Measurements from ENCODE around the gene PHF24. TPM values are rescaled to one million over a fixed set of nuclear protein-coding genes. Genes with fewer than 3 reads are reported as not detected.

Gene PHF24
- total RNA-seq, 2 experiments from 2014 or later: not detected

DNA sequence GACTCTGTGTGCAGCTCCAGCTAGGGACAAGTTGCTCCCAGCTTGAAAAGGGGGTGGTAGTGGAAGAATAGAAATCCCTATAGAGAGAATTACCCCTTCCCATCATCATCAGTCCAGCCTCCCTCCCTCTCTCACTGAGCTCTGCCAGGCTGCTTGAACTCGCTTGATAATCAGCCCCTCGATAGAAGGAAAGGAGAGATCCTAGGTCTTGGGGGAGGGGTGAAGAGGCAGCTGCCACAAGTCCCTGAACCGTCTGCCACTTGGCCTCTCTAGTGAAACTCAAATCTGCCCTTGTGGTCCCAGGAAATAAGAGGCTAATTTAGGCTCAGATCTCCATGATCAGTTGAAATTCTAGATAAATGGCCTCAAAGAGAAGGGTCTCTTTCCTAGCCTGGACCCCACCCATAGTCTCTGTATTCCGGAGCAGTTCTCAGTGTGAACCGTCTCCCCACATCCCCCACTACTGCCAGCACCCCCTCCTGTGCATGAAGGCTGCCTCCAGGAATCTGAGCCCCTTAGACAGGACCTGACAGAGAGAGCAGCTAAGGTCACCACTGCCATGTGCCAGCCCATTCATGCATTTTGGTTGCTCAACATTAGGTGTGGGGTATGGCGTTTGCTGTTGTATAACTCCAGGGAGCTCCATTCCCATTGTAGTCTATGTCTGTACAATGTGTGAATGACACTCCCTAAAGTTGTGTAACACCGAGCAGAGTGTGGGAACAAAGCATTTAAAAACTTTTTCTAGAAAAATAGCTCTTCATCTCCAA lies 37.0 kb downstream of the PHF24 start:
- H3K27me3 Mint-ChIP-seq: no peaks in the 10 kb centered on the region
- CTCF ChIA-PET: interaction anchor here (1.5 to 1.6 kb wide), 2 partner anchors 10 to 95 kb away, joined by 6 to 7 read pairs; no protein-coding TSS in a partner anchor
- TF ChIP-seq, protein P1, sequence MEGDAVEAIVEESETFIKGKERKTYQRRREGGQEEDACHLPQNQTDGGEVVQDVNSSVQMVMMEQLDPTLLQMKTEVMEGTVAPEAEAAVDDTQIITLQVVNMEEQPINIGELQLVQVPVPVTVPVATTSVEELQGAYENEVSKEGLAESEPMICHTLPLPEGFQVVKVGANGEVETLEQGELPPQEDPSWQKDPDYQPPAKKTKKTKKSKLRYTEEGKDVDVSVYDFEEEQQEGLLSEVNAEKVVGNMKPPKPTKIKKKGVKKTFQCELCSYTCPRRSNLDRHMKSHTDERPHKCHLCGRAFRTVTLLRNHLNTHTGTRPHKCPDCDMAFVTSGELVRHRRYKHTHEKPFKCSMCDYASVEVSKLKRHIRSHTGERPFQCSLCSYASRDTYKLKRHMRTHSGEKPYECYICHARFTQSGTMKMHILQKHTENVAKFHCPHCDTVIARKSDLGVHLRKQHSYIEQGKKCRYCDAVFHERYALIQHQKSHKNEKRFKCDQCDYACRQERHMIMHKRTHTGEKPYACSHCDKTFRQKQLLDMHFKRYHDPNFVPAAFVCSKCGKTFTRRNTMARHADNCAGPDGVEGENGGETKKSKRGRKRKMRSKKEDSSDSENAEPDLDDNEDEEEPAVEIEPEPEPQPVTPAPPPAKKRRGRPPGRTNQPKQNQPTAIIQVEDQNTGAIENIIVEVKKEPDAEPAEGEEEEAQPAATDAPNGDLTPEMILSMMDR (IDR thresholded peaks at IDR 0.05): no peak
- H3K9me3 ChIP-seq (ENCODE audit: control insufficient read depth in 1 of 2, insufficient read depth in 1 of 2, low read length in 2 of 2): no peaks in the 10 kb centered on the region
- H3K36me3 Mint-ChIP-seq (ENCODE audit: low read depth): no peaks in the 10 kb centered on the region
- no peaks in the 10 kb centered on the region for H3K27me3 ChIP-seq (ENCODE audit: control insufficient read depth in 1 of 2, insufficient read depth in 2 of 2, low read length in 2 of 2)
- H3K27ac ChIP-seq (ENCODE audit: low read depth in 1 of 2, low read length in 2 of 2): no peak overlapping the region
- no peak overlapping the region for H3K4me3 Mint-ChIP-seq
- POLR2A ChIA-PET: no interaction called here
- H3K9me3 Mint-ChIP-seq: no peaks in the 10 kb centered on the region
- no peak for ATAC-seq (ENCODE audit: poor library complexity)
- no peak overlapping the region for H3K27ac Mint-ChIP-seq
- H3K4me1 ChIP-seq (ENCODE audit: insufficient read depth, low read length): peaks cover 7% of the 10 kb centered on the region
- intact Hi-C loops (cut with DNase I, micrococcal nuclease): loop anchor here in 1 of 2 experiments (5.0 kb wide), 2 partner anchors 538 to 817 kb away; partner anchors contain the start of genes DNAI1, FAM219A and SPAG8
- no peak overlapping the region for H3K4me3 ChIP-seq (ENCODE audit: low read length)
- no peak for DNase-seq
- no peaks in the 10 kb centered on the region for H3K36me3 ChIP-seq (ENCODE audit: insufficient read depth, low read length)
- H3K4me1 Mint-ChIP-seq (ENCODE audit: low read depth): peaks cover 5% of the 10 kb centered on the region

DNA sequence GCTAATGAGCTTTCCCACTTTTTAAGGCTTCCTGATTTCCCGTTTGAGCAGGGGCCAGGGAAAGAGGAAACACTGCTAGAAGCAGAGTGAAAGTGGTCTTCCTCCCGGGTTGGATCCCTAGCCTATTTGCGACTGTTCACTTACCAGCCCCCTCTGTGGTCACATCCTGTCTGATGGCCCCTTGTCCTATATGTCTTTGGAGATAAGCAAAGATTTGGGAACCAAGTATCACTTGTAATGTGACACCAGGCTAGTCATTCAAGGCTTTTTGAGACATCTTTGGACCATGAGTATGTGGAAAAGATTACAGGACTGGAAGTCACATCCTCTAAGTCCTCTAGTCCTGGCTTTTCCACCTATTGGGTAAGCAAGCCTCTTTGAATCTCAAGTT lies 37.6 kb downstream of the PHF24 start:
- Mint-ChIP-seq H3K9me3 (no peaks in the 10 kb centered on the region), H3K36me3 (ENCODE audit: low read depth) (no peaks in the 10 kb centered on the region), H3K4me3 (no peak overlapping the region), H3K27ac (no peak overlapping the region), H3K4me1 (ENCODE audit: low read depth) (peaks cover 5% of the 10 kb centered on the region), H3K27me3 (no peaks in the 10 kb centered on the region)
- no peaks in the 10 kb centered on the region for H3K36me3 ChIP-seq (ENCODE audit: insufficient read depth, low read length)
- no peak for DNase-seq
- no peaks in the 10 kb centered on the region for H3K9me3 ChIP-seq (ENCODE audit: control insufficient read depth in 1 of 2, insufficient read depth in 1 of 2, low read length in 2 of 2)
- H3K27ac ChIP-seq (ENCODE audit: low read depth in 1 of 2, low read length in 2 of 2): no peak overlapping the region
- H3K4me1 ChIP-seq (ENCODE audit: insufficient read depth, low read length): peaks cover 1% of the 10 kb centered on the region
- ChIA-PET CTCF (interaction anchor here (1.6 kb wide), 1 partner anchor 11 kb away, joined by 6 read pairs; no protein-coding TSS in a partner anchor), POLR2A (no interaction called here)
- intact Hi-C loops (cut with DNase I, micrococcal nuclease): no loop called here
- ATAC-seq (ENCODE audit: poor library complexity): no peak
- TF ChIP-seq, protein P1 (IDR thresholded peaks at IDR 0.05): no peak
- H3K27me3 ChIP-seq (ENCODE audit: control insufficient read depth in 1 of 2, insufficient read depth in 2 of 2, low read length in 2 of 2): no peaks in the 10 kb centered on the region
- no peak overlapping the region for H3K4me3 ChIP-seq (ENCODE audit: low read length)

DNA sequence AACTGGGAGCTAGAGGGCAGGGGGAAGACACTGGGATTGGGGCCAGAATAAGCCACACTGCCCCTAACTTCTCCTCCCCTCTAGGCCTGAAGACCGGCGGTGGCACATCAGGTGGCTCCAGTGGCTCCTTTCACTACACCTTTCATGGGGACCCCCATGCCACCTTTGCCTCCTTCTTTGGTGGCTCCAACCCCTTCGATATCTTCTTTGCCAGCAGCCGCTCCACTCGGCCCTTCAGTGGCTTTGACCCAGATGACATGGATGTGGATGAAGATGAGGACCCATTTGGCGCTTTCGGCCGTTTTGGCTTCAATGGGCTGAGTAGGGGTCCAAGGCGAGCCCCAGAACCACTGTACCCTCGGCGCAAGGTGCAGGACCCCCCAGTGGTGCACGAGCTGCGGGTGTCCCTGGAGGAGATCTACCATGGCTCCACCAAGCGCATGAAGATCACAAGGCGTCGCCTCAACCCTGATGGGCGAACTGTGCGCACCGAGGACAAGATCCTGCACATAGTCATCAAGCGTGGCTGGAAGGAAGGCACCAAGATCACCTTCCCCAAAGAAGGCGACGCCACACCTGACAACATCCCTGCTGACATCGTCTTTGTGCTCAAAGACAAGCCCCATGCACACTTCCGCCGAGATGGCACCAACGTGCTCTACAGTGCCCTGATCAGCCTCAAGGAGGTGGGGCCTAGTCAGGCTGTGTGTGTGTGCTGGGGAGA lies 38.3 kb downstream of the PHF24 start:
- no peaks in the 10 kb centered on the region for H3K9me3 ChIP-seq (ENCODE audit: control insufficient read depth in 1 of 2, insufficient read depth in 1 of 2, low read length in 2 of 2)
- no peaks in the 10 kb centered on the region for H3K9me3 Mint-ChIP-seq
- CTCF ChIA-PET: no interaction called here

More for the DNA sequence above, 38.3 kb downstream of the PHF24 start:
- Mint-ChIP-seq H3K27ac (no peak overlapping the region), H3K4me3 (no peak overlapping the region), H3K4me1 (ENCODE audit: low read depth) (no peaks in the 10 kb centered on the region), H3K27me3 (no peaks in the 10 kb centered on the region), H3K36me3 (ENCODE audit: low read depth) (no peaks in the 10 kb centered on the region)
- intact Hi-C loops (cut with DNase I, micrococcal nuclease): no loop called here
- H3K27me3 ChIP-seq (ENCODE audit: control insufficient read depth in 1 of 2, insufficient read depth in 2 of 2, low read length in 2 of 2): no peaks in the 10 kb centered on the region
- no peaks in the 10 kb centered on the region for H3K36me3 ChIP-seq (ENCODE audit: insufficient read depth, low read length)
- ATAC-seq (ENCODE audit: poor library complexity) (no peak), DNase-seq (no peak)
- POLR2A ChIA-PET: no interaction called here
- no peaks in the 10 kb centered on the region for H3K4me1 ChIP-seq (ENCODE audit: insufficient read depth, low read length)
- H3K27ac ChIP-seq (ENCODE audit: low read depth in 1 of 2, low read length in 2 of 2): no peak overlapping the region
- TF ChIP-seq, protein P1 (IDR thresholded peaks at IDR 0.05): no peak
- H3K4me3 ChIP-seq (ENCODE audit: low read length): no peak overlapping the region

Data from CD4-positive, alpha-beta T cell (primary cell).